ENCODE data around the gene MIPOL1. TPM values are rescaled to one million over a fixed set of nuclear protein-coding genes. Genes with fewer than 3 reads are reported as not detected.

MIPOL1 gene
- total and polyA plus RNA-seq, 2 of the 13 experiments (the other 11 are each of a cell fraction or from before 2014, with no cell fraction given) = 8.6 to 34.2 TPM

- TF ChIP-seq RERE (CRISPR knock-in tag; IDR thresholded peaks at IDR 0.05; ENCODE audit: low read depth) (no peak), DNMT1 (CRISPR knock-in tag; IDR thresholded peaks at IDR 0.05) (peak; percentile 60; the same call in 1 of the 2 replicates), CCDC6 (CRISPR knock-in tag; IDR thresholded peaks at IDR 0.05) (0 out of 2 replicates have a peak, but pooled peaks have one; percentile 36), DNMT3B (CRISPR knock-in tag; conservative IDR thresholded peaks at IDR 0.05) (no peak), CHD2 (IDR thresholded peaks at IDR 0.05; ENCODE audit: low read depth, low read length) (no peak), RBFOX2 (IDR thresholded peaks at IDR 0.05; ENCODE audit: low read depth, low read length) (peak; percentile 82), ZNF451 (CRISPR knock-in tag; IDR thresholded peaks at IDR 0.05) (no peak), KLF16 (CRISPR knock-in tag; IDR thresholded peaks at IDR 0.05) (0 out of 4 replicates have a peak, but pooled peaks of 1 of the 2 experiments have one; percentile 30), ZNF121 (CRISPR knock-in tag; IDR thresholded peaks at IDR 0.05) (no peak), ZNF20 (CRISPR knock-in tag; IDR thresholded peaks at IDR 0.05) (no peak), ZSCAN21 (CRISPR knock-in tag; IDR thresholded peaks at IDR 0.05; ENCODE audit: borderline replicate concordance) (0 out of 2 replicates have a peak, but pooled peaks have one; percentile 20), E2F5 (CRISPR knock-in tag; conservative IDR thresholded peaks at IDR 0.05) (no peak), JUND (CRISPR knock-in tag; IDR thresholded peaks at IDR 0.05) (no peak), ZBTB46 (CRISPR knock-in tag; IDR thresholded peaks at IDR 0.05; ENCODE audit: borderline replicate concordance) (no peak), SAP130 (CRISPR knock-in tag; IDR thresholded peaks at IDR 0.05; ENCODE audit: low read depth) (no peak), ZNF263 (CRISPR knock-in tag; IDR thresholded peaks at IDR 0.05) (no peak), SOX6 (IDR thresholded peaks at IDR 0.05) (no peak), SOX6 (CRISPR knock-in tag; IDR thresholded peaks at IDR 0.05) (no peak), SMAD1 (CRISPR knock-in tag; IDR thresholded peaks at IDR 0.05; ENCODE audit: borderline replicate concordance, low read depth) (no peak), MED8 (CRISPR knock-in tag; IDR thresholded peaks at IDR 0.05; ENCODE audit: insufficient replicate concordance) (peak; percentile 40), ZNF776 (CRISPR knock-in tag; IDR thresholded peaks at IDR 0.05) (peak; percentile 51; the same call in 1 of the 2 replicates), HNRNPL (IDR thresholded peaks at IDR 0.05; ENCODE audit: low read depth, low read length) (peak; percentile 47), YY1 (IDR thresholded peaks at IDR 0.05; ENCODE audit: insufficient read depth, insufficient replicate concordance, low read depth, low read length) (no peak)
Measured at GRCh38 chr14:37591941-37592481, 394.3 kb downstream of the MIPOL1 start (continued).
